GM21360 (cell line): Measurements from ENCODE around the gene CNTRL.
"Not testable (repeated sequence)": the region's sequence is repeated elsewhere in the genome, so short reads cannot be mapped to it uniquely, and the experiment has no call there.

Source experiments
- ATAC-seq: cut with Tn5 transposase; IDR thresholded peaks from one replicate; pipeline ENCODE4 v1.9.1; 2021; ENCODE audit warnings: mild to moderate bottlenecking, moderate library complexity; ENCODE audit not compliant: unreplicated experiment

Gene CNTRL

GRCh38 chr9:121074370-121075250, at the start of gene CNTRL:
Gene CNTRL (plus strand): TSS chr9:121074955. CDS start chr9:121088327, 13,372 bp downstream.
- ATAC-seq = peak; percentile 63

DNA sequence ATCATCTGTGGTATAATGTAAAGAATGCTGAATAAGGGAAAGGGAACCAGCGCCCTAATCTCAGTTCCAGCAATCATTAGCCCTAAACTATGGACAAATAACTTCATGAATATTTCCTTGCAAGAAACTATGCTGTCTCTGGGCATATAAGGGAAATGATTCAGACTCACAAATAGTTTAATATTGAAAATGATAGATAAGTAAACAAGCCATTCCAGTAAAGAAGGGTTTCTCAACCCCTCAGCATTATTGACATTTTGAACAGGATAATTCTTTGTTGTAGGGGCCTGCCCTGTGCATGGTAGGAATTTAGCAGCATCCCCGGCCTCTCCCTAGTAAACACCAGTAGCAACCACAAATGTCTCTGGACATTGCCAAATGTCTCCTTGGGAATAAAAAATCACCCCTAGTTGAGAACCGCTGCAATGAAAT, 48.5 kb upstream of the CNTRL start:
- no peak for ATAC-seq

DNA sequence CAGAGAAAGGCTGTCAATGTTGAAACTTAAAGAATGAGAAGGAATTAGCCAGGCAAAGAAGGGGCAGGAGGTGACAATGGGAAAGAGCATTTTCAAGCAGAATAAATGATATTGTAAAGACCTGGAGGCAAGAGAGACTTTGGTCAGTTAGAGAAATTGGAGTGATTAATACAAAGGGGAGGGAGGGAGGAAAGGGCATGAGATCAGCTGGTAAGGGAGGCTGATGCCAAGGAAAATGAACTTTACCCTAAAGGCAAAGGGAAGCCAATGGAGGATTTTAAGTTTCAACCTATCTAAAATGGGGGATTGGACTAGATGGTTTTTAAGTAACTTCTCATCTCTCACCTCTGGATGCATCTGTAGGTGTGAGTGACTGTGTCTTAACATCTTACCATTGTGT, 48.0 kb upstream of the CNTRL start:
- no peak for ATAC-seq

DNA sequence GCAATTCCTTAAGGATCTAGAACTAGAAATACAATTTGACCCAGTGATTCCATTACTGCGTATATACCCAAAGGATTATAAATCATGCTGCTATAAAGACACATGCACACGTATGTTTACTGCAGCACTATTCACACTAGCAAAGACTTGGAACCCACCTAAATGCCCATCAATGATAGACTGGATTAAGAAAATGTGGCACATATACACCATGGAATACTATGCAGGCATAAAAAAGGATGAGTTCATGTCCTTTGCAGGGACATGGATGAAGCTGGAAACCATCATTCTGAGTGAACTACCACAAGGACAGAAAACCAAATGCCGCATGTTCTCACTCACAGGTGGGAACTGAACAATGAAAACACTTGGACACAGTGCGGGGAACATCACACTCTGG, 46.5 kb upstream of the CNTRL start:
- ATAC-seq = not testable (repeated sequence)

GRCh38 chr9:121029469-121029868, 45.3 kb upstream of the CNTRL start:
- ATAC-seq = no peak

- no peak for ATAC-seq
Observed at GRCh38 chr9:121034529-121034928, 40.2 kb upstream of the CNTRL start.

- ATAC-seq = not testable (repeated sequence)
Observed at GRCh38 chr9:121035717-121036116, 39.0 kb upstream of the CNTRL start.

- no peak for ATAC-seq
Observed at GRCh38 chr9:121038362-121038761, 36.4 kb upstream of the CNTRL start.

GRCh38 chr9:121038804-121039203, 36.0 kb upstream of the CNTRL start:
- no peak for ATAC-seq

DNA sequence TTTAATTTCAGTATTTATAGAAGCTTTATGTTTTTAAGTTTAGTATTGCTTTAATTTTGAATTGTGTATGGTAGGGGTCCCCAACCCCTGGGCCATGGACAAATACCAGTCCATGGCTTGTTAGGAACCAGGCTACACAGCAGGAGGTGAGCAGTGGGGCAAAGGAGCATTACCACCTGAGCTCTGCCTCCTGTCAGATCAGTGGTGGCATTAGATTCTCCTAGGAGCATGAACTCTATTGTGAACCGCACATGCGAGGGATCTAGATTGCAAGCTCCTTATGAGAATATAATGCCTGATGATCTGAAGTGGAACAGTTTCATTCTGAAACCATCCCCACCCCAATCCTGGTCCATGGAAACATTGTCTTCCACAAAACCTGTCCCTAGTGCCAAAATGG, 26.6 kb upstream of the CNTRL start:
- ATAC-seq = no peak

GRCh38 chr9:121048618-121049017, 26.1 kb upstream of the CNTRL start:
- no peak for ATAC-seq

- ATAC-seq = no peak
Observed at GRCh38 chr9:121050128-121050988, 24.4 kb upstream of the CNTRL start, which contains the start of gene C5. Gene C5 (minus strand): TSS chr9:121050275. CDS start chr9:121050246, 29 bp downstream.

DNA sequence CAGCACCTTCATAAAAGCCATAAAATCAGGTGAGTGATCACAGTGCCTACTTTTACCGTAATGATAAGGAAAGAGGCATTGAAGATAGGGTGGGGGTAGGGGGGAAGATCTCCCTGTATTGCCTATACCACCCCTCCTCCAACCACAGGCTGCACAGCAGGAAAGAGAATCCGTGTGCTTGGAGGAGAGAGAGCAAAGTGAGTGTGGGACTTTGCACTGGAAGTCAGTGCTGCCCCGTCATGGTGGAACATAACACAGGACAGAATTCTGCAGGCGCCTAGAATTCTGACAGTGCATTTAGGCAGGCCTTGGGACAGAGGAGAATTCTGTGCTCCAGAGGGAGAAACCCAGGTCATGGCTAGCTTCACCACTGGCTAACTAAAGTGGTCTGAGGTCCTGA, 21.2 kb upstream of the CNTRL start:
- ATAC-seq = no peak

DNA sequence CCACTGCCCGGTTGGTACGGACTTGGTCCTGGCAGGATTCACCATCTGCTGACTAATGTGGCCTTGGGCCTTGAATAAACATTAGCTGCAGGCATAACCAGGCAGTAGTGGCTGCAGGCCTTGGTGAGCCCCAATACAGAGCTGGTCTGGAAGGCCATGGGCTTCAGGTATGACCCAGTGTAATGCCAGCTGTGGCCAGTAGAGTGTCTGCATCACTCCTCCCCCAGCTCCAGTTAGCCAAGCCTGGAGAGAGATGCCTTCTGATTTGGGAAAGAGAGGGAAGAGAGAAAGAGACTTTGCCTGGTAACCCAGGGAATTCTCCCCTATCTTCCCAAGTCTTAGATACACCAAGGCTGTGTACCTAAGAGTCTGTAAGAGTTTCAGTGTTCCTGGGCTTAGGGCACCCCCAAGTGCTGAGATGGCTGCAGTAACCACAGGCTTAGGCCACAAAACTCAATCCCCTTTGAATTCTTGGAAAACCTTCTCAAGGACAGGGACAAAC, 19.1 kb upstream of the CNTRL start:
- no peak for ATAC-seq

GRCh38 chr9:121057821-121058220, 16.9 kb upstream of the CNTRL start:
- ATAC-seq = no peak

DNA sequence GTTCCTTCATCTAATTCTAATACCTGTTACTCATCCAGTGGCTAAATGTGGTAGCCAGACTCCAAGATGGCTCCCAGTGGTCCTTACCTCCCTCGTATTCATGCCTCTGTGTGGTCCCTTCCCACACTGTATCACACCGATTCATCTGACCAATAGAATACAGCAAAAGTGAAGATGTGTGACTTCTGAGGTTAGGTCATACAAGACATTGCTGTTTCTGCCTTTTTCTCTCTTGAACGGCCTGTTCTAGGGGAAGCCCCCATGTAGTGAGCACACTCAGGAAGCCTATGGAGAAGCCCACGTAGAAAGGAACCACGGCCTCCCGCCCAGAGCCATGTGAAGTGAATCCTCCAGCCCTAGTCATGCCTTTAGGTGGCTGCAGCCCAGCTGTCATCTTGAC, 15.2 kb upstream of the CNTRL start:
- ATAC-seq = no peak

GRCh38 chr9:121059998-121060636, 14.6 kb upstream of the CNTRL start:
- ATAC-seq = no peak

GRCh38 chr9:121066850-121067249, 7.9 kb upstream of the CNTRL start:
- no peak for ATAC-seq

DNA sequence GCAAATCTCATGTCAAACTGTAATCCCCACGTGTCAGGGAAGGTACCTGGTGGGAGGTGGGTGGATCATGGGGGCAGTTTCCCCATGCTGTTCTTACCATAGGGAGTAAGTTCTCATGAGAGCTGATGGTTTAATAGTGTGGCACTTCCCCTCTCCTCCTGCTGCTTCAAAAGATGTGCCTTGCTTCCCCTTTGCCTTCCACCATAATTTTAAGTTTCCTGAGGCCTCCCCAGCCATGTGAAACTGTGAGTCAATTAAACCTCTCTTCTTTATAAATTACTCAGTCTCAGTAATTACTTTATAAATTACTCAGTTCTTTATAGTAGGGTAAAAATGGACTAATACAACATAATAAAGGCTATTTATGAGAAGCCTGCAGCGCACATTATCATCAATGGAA, 7.1 kb upstream of the CNTRL start:
- ATAC-seq = no peak

DNA sequence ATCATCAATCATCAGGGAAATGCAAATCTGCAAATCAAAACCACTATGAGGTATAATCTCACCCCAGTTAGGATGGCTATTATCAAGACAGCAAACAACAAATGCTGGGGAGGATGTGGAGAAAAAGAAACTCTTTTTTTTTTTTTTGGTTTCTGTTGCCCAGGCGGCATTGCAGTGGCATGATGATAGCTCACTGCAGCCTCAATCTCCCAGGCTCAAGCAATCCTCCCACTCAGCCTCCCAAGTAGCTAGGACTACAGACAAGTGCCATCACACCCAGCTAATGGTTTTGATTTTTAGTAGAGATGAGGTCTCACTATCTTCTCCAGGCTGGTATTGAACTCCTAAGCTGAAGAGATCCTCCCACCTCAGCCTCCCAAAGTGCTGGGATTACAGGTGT, 5.4 kb upstream of the CNTRL start:
- no peak for ATAC-seq

- no peak for ATAC-seq
Observed at GRCh38 chr9:121071370-121071755, 3.4 kb upstream of the CNTRL start.
